ENCODE measurements around the gene IL5.
A peak's percentile ranks its signal among the peaks of the same experiment; 100 is the strongest.
"Not testable (repeated sequence)": the region's sequence is repeated elsewhere in the genome, so short reads cannot be mapped to it uniquely, and the experiment has no call there.

Gene IL5

DNA sequence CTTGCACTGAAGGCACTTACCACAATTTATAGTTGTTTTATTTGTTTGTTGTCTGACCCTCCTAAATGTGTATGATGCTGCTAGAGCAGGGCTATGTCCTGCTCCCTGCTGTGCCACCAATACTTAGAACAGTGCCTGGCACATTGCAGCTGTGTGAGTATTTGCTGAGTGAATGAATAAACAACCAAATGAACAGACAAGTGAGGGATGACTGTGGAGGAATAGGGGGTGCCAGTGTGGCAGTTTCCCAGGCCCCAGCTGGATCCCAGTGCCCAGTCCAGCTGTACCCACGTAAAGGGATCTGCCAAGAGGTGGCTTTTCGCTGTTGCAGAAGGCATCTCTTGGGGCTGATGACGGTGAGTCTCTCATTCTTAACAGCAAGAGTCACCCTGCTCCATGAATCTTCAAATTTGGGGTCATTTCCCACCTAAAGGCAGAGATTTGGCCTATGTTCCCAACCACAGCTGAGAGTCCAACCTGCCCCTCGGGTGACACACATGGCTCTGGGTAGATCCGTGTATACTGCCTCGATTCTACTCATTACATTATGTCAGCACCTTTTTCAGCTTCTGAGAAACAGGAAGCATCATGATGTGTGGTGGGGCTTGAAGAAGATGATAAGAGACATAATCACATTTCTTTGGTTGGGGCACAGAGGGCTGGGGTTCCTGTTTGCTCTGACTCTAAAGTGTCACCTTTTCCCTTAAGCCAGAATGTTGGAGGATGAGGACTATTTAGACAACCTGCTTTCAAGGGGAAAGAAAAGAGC, 14.3 kb downstream of the IL5 start:
- DNase-seq (ENCODE audit: low read depth), result no peak

DNA sequence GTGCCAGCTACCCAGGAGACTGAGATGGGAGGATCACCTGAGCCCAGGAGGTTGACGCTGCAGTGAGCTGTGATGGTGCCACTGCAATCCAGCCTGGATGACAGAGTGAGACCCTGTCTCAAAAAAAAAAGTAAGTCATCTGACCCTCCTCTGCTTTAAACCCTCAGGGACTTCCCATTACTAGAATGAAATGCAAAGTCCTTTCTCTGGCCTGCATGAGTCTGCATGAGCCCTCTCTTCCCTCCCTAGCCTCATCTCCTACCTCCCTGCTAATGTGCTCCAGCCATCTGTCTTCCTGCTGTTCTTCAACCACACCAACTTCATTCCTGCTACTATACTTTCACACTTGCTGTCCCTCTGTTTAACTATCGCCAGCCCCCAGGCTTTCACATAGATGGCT, 15.3 kb downstream of the IL5 start:
- DNase-seq (ENCODE audit: low read depth), result no peak

DNA sequence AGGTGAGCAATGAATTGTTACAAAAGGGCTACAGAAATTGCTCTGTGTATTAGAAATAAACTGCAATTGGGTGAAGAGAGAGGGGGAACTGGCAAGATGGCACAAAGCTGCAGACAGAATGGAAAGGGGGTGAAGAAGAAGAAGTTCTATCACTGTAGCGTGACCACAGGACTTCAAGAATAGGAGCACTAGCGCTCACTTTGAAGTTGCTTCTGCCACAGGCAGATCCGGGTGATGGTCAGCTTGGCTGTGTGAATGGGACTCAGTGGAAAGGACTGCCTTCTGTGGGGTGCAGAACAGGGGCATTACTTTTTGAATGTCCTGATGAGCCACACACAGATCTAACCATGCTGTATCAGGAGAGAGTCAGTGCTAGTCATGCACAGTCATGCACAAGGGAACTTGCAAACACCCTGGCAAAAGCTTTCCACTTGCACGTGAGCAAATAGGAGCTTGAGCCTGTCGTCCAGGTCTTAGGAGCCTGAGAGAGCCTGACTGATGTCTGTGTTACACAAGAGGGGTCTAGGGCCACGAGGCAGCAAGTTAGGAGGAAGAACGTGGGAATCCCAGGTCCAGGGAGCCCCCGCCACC, 16.3 kb downstream of the IL5 start:
- no peak for DNase-seq (ENCODE audit: low read depth)

DNA sequence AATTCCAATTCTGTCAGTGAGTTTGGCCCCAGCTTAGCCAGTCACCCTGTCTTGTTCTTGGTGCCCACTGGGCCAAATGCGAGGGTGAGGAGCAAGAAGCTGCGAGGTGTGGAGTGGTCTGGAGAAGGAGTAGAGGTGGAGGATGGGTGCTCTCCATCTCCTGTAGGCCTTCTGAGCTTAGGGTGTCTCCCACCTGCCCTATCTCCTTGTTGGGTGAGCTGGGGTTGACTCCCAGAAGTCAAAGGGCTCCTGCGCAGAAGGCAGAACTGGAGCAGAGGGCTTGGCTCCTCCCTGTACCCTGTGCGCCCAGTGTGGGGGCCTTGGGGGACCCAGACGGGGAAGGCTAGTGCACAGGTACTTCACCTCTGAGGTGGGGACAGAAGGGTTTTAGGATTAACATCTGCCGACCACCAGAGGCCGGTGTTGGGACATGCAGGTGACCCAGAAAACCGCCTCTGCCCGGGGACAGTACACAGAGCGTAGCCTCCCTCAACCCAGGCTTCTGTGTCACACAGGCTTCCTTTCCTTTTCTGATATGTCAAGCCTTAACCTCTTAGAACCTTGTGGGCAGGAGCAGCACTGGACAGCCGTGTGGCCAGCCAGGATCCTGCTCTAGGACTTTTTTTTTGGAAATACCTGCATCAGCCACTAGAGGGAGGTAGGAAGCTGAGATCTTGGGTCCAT, 16.9 kb downstream of the IL5 start:
- DNase-seq (ENCODE audit: low read depth), result no peak

DNA sequence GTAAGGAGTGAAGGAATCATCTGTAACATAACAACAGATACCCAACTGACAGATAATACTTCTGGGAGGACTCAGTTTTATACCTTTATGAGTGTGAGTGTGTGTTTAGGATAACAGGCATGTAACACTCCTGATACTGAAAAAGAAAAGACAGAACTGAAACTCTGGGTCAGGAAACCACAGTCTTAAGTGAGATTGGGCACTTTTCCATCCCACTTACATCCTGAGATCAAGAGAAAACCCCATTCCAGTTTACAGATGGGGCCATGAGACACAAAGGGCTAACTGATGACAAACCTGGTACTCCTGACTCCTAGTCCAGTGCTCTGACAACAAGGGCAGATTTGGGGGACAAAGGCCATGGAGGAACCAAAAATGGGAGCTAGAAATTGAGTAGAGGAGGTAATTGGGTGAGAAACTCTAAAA, 18.0 kb downstream of the IL5 start:
- no peak for DNase-seq (ENCODE audit: low read depth)

DNA sequence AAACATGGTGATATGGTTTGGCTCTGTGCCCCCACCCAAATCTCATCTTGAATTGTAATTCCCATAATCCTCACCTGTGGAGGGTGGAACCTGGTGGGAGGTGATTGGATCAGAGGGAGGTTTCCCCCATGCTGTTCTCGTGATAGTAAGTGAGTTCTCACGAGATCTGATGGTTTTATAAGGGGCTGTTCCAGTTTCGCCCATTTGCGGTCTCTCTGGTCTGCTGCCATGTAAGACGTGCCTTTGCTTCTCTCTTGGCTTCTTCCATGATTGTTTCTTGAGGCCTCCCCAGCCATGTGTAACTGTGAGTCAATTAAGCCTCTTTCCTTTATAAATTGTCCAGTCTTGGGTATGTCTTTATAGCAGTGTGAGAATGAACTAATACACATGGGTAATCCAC, 18.4 kb downstream of the IL5 start:
- not testable (repeated sequence) for DNase-seq (ENCODE audit: low read depth)

DNA sequence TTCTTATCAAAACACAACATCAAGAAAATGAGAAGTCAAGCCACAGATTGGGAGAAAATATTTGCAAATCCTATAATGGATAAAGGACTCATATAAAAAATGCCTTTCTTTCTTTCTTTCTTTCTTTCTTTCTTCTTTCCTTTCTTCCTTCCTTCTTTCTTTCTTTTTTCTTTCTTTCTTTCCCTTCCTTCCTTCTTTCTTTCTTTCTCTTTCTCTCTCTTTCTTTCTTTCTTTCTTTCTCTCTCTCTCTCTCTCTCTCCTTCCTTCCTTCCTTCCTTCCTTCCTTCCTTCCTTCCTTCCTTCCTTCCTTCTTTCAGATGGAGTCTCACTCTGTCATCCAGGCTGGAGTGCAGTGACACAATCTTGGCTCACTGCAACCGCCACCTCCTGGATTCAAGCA, 21.3 kb downstream of the IL5 start:
- not testable (repeated sequence) for DNase-seq (ENCODE audit: low read depth)

DNA sequence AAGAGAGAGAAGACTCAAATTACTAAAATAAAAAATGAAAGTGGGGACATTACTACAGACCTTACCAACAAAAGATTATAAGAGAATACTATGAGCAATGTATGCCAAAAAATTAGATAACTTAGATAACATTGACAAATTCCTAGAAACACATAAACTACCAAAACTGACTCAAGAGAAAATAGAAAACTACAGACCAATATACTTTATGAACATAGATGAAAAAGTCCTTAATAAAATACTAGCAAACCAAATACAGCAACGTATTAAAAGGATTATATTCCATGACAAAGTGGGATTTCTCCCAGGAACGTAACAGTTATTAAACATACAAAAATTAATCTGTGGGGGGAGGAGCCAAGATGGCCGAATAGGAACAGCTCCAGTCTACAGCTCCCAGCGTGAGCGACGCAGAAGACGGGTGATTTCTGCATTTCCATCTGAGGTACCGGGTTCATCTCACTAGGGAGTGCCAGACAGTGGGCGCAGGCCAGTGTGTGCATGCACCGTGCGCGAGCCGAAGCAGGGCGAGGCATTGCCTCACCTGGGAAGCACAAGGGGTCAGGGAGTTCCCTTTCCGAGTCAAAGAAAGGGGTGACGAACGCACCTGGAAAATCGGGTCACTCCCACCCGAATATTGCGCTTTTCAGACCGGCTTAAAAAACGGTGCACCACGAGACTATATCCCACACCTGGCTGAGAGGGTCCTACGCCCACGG, 29.5 kb downstream of the IL5 start:
- not testable (repeated sequence) for DNase-seq (ENCODE audit: low read depth)

DNA sequence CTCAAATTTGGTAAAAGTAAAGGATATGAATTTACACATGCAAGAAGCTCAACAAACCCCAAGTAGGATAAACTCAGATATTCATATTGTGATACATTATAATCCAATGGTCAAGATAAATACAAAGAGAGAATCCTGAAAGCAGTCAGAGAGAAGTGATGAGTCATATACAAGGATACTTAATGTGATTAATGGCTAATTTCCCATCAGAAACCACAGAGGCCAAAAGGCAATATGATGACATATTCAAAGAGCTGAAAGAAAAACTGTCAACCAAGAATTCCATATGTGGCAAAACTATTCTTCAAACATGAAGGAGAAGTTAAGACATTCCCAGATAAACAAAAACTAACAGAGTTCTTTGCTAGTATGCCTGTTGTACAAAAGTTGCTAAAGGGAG, 33.2 kb downstream of the IL5 start:
- no peak for DNase-seq (ENCODE audit: low read depth)

DNA sequence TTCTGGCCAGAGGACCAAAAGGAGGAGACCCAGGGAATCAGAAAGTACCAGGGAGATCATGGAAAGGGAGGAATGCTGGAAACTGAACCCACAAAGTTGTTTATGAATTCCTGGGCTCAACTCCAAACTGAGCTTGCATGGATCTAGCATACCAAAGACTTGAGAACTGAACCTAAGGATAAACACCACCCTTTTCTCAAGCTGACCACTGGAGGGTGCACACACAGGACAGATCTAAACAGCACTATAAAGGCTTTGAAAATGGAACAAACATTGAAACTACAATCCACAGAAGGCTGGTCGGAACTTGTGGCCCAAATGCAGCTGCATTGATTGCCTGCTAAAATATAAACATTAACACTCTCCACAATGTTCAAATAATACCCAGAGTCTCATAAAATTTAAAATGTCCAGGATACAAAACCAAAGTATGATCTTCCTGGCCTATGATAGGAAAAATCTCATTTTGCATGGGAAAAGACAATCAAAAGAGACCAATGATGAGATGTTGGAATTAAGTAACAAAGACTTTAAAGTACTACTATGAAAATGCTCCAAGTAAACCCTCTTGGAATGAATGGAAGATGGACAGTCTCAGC, 37.1 kb downstream of the IL5 start:
- no peak for DNase-seq (ENCODE audit: low read depth)

DNA sequence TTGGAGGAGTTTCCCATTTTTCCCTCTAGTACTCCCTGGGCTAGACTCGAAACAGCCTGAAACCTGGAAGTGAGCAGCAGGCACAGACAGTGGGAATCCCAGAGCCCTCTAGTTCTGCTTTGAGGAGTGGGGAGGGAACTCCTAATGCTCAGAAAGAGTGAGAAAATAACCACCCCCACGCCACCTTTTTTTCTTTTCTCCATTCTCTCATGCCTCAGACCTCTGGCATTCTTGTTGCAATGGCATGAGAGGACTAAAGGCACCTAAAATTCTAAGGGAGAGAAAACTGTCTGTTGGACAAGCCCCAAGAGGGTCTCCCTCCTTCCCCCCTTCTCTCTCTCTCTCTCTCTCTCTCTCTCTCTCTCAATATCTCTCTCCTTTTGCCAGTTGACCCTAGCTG, 37.7 kb downstream of the IL5 start:
- no peak for DNase-seq (ENCODE audit: low read depth)

DNA sequence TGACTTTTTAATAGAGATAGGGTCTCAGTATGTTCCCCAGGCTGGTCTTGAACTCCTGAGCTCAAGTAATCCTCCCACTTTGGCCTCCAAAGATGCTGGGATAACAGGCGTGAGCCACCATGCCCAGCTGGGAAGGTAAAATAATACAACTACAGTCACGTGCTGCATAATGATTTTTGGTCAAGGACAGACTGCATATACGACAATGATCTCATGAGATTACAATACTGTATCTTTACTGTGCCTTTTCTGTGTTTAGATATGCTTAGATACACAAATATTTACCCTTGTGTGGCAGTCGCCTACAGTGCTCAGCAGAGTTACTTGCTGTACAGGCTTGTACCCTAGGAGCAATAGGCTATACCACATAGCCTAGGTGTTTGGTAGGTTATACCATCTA, 38.6 kb downstream of the IL5 start:
- DNase-seq (ENCODE audit: low read depth), result no peak

DNA sequence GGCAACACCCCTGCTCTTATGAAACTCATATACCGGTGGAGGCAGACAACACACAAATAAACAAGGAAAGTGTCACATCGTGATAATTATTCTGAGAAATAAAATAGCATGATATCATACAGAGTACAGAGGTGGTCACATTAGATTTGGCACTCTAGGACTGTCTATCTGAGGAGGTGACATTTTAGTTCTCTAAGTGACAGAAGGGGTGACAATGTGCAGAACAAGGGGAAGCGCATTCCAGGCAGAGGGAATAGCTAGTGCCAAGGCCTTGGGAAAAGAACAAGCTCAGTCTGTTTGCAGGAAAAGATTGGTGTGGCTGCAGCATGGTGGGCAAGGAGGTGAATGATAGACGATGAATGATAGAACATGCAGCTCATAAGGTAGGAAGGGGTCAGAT, 40.1 kb downstream of the IL5 start:
- no peak for DNase-seq (ENCODE audit: low read depth)

DNA sequence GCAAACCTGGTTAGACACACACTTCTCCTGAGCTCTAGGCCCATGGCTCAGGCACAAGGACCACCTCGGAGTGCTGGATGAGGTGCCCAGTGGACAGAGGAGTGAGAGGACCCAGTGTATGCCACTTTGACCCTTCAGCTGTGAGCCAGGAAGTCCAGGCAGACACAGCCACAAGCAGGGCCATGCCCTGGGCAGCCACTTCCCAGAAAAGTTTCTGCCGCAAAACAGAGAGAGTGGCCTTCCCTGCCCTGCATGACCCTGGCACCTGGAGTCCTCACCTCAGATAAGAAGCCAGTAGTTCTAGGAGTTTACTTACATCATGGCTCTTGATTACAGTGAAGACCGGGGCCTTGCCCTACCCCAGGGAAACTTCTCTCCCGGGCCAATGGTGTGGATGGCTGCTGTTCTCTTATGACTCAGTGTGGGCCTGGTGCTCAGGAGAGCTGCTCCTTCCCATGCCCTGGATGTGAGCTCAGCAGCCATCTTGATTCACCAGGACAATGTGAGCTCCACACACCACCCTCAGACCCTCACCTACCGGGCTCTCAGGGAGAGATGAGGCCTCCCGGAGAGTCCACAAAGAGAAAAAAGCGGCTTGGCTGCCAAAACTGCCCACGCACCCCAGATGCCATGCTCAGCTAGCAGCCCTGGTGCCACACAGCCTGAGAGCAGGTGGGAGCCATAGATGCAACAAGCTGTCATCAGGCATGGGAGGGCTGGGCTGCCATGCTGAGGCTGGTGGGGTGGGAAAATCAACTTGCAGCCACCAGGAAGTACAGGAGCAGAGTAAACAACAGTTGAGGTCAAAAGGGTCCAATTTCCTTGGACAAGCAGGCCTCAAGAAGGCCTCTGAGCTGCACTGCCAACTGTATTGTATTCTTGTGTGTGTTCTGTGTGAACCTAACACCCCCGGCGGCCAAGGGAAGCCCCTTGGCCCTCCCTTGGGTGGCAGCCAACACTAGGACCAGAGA, 41.1 kb downstream of the IL5 start:
- no peak for DNase-seq (ENCODE audit: low read depth)

DNA sequence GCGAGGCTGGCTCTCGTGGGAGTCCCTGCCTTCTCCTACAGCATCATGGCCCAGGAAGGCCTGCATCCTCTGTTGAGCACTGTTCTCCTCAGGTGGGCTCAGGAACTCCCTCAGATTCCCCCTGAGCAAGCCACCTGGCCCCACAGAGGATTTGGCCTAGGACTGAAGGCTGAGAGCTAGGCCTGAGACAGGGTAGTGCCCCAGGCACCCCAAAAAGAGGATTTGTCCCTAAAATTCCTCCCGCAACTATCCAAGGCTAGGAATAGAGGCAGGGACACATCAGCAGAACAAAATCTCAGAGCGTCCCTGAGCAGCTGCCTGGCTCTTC, 41.7 kb downstream of the IL5 start:
- no peak for DNase-seq (ENCODE audit: low read depth)

DNA sequence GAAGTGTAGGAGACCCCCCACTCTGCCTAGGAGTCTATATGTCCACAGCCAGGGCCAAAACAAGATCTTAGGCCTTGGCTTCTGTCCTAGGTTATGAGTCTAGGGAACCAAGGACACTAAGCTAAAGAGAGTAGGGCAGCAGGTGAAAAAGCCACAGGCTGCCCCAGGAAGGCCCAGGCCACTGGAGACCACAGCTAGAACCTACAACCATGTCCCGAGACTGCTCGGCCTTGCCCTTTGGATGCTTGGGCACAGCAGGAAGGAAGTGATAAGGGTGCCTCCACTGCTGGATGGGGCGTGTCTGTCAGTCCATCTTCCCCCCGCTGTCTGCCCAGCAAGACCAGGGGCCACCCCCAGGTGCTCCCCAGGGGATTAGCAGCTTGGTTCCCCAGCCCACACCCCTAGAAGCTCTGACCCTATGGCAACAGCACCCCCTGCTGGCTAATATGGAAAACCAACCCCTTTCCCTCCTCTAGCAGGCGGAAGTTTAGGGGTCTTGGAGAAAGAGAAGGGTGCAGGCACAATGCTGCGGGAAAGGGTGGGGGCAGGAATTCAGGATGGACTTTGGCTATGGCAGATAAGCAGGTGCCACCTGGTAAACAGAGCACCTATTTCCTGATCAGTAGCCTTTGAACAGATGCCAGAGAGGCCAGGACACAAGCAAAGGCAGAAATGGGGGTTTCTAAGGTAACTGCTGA, 42.2 kb downstream of the IL5 start:
- DNase-seq (ENCODE audit: low read depth), result peak; percentile 70

DNA sequence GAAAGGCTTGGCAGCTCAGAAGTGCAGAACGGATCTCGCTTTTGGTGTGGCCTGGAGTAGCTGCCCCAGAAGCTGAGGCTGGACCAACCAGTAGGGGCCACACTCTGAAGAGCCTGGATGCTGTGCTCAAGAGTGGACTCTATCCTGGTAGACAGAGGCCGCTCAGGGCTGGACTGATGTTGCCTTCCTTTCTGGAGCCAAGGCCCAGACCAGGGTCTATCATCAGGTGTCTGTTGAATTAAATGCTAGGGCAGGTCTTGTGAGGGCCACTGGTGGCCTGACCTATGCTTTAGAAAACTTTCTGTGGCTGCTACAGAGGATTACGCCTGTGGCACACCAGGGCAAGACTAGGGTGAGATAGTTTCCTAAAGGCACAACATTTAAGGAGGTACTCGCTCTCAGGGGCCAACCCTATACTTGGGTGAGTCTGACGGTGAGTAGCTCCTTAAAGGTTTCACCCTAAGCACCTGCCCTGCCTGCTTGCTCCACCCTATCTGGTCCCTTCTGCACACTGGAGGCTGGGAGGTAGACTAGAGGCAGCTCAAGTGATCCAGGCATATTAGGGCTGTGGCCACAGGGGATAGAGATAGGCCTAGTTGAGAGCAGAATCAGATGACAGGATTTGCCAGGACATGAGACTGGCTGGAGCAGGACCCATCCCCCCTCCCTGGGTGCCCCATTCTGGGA, 42.9 kb downstream of the IL5 start:
- no peak for DNase-seq (ENCODE audit: low read depth)

DNA sequence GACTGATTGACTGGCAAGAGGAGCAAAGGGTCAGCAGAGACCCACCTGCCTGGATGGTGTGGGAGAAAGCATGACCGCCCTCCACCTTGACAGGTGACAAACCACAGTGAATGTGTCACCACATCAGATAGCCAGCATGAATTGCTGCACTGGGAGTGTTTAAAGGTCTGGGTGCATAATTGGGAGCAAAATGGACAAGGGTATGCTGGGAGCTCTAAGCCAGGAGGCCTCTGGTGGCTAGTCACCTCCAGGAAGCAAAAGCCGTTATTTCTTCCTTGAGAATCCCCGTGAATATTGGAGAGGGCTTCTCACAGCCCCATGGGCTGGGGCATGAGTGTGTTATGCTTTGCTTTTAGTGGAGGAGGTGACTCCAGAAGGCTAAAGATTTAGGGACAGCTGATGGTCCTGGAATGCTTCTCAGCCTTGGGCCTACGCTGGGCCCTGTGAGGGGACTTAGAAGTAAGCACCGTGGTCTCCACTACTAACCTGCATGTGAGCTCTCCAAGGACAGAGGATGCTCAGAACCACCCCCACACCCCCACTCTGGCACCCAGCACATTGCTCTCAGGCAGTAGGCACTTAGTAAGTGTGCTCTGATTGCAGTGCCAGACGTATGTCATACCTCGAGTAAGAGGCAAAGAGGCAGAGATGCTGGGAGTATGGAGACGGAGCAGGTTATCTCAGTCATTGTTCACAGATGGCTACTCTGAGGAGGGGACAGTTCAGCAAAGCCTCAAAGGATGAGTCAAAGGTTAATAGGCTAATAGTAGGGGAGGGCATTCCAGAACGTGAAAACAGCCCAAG, 43.7 kb downstream of the IL5 start:
- DNase-seq (ENCODE audit: low read depth), result no peak

DNA sequence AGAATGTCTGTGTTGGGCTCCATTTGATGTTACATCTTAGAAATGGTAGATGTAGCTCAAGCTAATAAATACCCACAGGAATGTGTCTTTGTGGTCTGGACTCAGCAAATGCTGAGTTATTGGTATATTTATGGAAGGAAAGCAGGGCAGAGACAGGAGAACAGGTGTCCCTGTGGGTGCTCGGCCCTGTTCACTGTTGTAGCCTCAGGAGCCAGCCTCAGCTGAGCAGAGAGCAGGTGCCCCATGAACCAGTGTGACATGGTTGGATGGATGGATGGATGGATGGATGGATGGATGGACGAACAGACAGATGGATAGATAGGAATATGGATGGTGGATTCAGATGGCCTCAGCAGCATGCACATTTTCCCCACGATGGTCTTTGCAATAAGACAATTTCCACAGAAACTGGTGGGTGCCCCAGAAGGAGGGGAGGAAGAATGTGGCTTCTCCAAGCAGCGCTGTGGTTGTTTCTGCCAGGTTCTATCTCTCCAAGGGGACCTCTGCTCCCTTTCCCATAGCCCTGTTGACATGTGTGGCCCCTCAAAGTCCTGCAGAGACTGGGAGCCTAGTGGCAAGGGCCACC, 44.5 kb downstream of the IL5 start:
- DNase-seq (ENCODE audit: low read depth), result no peak

All from stimulated activated CD8-positive, alpha-beta memory T cell treated with anti-CD3 and anti-CD28 coated beads, Interleukin-12 subunit alpha, Interleukin-12 subunit beta, amount 100 ng/mL, for 1 hour (primary cell).